GM18907 (cell line): Measurements from ENCODE around the gene ACYP2.
A peak's percentile ranks its signal among the peaks of the same experiment; 100 is the strongest.
"Not testable (repeated sequence)": the region's sequence is repeated elsewhere in the genome, so short reads cannot be mapped to it uniquely, and the experiment has no call there.

ENCODE experiments used
- ATAC-seq: cut with Tn5 transposase; IDR thresholded peaks from one replicate; pipeline ENCODE4 v1.9.1; 2021; ENCODE audit warnings: mild to moderate bottlenecking, moderate library complexity; ENCODE audit not compliant: unreplicated experiment

Gene ACYP2

DNA sequence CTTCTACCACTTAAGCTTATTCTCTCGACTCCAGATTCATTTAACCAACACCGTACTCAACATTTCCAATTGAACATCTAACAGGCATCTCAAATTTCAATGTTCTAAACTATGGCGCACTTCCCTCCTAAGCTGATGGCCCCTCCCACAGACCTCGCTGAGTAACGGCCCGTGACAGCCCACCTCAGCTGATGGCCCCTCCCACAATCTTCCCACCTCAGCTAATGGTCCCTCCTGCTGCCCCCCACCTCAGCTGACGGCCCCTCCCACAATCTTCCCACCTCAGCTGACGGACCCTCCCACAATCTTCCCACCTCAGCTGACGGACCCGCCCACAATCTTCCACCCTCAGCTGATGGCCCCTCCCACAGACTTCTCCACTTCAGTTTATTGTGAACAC is 197.7 kb downstream of the ACYP2 start:
- ATAC-seq: no peak

DNA sequence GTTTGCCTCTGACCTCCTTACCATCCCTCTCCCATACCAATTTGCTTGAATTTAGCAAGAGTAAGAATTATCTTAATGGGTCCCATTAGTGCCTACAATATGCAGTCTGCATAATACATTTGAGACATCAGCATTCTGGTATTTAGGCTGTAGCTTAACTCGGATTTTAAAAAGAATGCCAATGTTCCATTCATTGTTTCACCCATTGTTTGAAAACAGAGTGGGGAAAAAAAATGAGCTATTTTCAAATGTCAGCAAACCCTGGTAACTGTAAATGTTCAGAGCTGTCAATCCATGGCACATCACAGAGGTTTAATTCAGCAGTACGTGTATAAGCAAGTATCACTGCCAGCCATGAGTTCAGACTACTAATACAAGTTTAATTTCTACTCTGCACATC is 202.6 kb downstream of the ACYP2 start:
- no peak for ATAC-seq

DNA sequence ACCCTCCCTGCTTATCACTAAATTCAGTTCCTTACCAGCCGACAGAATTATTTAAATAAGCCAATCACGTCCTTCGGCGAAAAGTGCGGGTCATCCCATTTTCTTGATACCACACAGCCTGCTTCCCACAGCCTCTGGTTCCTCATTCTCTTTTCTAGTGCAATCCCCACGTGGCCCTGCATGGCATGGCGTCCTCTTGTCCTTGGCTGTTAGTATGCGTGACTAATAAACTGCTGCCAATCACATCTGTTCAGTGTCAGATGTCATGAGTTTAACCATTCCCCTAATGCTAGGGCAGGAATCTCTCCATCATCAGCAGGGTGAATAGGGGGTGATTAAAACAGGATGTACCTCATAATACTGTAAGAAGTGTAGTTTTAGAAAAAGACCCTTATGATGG is 203.4 kb downstream of the ACYP2 start:
- no peak for ATAC-seq

DNA sequence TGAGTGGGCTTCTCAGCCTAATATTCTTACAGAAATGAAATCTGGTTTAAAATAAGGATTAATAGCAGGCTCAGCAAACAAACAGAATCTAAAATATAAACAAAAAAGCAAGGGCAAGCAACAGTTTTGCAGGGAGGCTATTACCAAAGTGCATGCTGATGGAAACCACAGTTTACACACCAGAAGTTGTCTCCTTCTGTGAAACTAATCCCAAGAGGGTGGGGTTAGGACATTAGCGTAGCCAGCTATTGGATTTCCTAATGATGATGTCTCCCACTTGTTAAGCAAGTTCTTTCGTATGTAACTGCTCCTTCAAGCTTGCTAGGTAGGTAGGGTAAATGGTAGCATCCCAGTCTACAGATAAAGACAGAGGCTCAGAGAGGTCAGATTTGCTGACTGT is 205.6 kb downstream of the ACYP2 start:
- no peak for ATAC-seq

DNA sequence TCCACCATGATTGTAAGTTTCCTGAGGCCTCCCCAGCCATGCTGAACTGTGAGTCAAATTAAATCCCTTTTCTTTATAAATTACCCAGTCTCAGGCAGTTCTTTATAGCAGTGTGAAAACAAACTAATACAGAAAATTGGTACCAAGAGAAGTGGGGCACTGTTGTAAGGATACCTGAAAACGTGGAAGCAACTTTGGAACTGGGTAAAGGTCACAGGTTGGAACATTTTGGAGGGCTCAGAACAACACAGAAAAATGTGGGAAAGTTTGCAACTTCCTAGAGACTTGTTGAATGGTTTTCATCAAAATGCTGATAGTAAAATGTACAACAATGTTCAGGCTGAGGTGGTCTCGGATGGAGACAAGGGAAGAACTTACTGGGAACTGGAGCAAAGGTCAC is 209.1 kb downstream of the ACYP2 start:
- ATAC-seq: not testable (repeated sequence)

DNA sequence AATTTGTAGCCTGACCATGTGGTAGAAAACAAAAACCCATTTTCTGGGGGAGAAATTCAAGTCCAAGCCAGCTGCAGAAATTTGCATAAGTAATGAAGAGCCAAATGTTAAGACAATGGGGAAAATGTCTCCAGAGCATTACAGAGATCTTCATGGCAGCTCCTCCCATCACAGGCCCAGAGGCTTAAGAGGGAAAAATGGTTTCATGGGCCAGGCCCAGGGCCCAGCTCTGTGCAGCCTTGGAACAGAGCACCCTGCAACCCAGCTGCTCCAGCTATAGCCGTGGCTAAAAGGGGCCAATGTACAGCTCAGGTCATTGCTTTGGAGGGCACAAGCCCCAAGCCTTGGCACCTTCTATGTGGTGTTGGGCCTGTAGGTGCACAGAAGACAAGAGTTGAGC is 209.7 kb downstream of the ACYP2 start:
- ATAC-seq: no peak

DNA sequence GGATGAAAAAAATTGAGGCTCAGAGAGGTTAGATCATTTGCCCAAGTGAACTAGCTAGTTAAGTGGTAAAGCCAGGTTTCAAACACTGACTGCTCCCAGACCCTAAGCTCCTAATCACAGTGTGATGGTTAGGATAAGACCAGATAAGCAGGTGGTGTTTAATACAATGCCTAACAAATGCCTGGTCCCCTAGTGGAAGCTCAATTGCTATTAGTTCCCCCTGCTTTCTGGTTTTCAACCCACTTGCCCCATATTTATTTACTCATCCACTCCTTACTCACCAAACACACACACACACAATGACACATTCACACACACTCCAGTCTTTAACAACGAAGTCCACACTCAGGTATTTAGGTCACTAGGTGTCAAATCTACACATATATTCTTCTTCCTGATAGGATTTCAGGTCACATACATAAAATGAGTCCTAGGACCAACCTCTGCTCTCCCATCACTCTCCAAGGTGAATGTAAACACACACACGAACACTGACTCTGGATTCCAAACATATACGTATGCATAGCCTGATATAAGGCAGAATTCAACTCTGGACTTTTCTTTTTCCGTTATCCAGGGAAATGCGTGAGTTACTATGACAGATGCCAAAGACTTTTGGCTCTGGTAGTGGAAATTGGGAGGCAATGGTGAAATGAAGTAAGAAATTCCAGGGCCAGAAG is 214.2 kb downstream of the ACYP2 start:
- no peak for ATAC-seq

DNA sequence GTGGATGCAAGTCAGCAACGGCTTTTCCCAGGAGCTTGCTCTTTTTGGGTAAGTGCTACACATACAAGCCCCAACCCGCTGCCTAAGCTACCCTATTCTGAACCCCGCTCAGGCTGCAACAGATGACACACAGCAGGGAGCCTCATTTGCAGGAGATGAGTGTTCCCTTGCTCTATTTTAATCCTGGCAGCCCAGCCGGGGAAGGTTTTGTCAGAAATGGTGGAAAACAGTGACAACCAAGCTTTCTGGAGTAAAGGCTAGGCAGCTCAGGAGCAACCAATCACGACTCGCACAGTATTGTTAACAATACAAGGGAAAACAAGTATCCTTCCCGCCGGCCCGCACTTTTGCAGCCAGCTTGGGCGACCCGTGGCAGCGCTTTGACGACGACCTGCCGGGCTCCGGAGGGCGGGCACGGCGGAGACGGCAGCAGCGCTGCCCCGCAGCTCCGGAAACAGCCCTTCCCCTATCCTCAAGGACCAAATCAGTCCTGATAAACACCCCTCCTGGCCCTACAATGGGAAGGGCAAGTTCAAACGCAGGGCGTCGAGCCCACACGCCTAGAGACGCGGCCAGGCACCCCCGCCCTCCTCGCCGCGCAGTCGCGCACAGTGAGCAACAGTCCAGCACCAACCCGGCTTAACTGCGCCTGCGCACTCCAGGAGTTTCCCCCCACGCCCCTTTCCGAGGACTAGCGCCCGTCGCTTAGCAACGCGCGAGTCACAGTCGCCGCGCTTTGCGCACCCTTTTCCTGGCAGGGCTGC is 214.9 kb downstream of the ACYP2 start:
- peak; percentile 98 for ATAC-seq

DNA sequence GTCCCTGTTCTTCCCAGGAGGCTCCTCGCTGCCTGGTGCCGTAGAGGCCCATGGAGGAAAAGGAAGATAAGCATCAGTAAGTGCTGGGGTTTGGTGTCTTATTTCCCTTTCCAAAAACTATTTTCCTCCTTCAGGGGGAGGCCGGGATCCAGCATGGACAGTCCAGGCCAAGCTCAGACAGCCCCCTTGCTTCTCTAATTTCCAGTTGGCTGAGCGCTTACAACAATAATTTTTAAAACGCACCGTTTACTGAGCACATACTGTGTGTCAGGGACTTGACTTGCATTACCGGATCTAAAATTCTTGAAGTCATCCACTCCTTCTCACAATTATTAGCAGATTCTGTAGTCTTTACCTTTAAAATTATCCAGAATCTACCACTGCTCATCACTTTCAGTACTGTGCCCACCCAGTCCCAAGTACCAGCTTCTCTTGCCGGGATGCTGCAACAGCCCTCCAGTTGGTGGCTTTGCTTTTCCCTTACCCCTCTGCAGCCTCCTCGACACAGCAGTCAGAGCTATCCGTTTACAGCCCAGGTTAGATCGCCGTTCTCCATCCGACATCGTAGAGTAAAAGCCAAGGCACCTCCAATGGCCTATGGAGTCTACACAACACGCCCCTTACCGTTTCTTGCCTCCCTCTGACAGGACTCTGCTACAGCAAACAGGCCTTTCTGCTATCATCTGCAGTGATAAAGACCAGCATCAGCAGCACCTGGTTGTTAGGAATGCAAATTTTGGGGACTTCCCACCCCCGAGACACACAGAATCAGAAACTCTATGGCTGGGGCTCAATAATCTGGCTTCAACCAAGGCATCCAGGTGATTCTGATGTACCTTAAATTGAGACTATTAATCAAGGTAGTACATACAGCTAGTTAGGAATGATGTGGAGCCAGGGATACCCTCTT is 215.8 kb downstream of the ACYP2 start:
- ATAC-seq: peak; percentile 44

DNA sequence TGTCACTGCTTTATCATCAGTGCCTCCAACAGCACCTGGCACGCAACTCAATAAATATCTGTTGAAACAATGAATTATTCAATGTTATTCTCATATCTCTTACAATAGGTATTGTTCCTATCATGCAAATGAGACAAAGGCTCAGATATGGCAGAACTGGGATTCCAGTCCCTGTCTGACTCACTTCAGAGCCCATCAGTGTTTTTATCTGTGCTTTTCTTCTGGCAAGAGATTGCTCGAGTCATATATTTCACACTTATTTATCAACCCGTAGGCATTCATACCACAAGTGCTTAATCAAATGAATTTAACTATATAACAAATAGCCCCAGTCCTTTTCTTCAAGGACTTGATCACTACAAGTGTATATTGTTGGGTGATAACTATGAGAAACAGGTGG is 217.0 kb downstream of the ACYP2 start:
- ATAC-seq: no peak

DNA sequence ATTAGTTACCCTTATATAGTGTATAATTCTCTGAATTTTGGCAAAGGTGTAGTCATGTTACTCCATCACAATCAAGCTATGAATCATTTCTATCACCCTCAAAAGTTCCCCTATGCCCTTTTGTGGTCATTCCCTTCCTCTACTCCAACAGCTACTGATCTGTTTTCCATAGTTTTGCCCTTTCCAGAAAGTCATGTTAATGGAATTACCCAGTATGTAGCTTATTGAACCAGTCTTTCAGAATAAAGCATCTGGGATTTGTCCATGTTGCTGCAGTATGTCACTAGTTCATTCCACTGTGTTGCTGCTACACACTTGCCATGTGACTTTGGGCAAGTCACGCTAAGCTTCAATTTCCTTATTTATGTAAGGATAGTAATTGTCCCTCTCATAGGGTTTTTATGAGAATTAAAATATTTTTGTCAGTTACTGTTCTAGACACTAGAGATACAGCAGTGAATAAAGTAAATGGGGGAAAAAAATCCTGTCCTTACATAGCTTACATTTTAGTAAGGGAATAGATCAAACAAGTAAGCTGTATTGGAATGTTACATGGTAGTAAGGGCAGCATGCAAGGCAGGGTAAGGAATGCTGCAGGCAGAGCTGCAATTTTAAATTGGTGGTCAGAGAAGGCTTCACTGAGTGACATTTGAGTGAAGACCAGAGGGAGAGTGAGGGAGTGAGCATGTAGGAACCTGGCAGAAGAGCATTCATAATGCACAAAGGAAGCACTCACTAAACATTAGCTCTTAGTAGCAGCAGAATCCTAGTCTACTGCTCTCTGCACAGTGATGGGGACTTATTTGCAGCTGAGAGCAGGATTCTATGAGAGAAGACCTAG is 220.9 kb downstream of the ACYP2 start:
- no peak for ATAC-seq

DNA sequence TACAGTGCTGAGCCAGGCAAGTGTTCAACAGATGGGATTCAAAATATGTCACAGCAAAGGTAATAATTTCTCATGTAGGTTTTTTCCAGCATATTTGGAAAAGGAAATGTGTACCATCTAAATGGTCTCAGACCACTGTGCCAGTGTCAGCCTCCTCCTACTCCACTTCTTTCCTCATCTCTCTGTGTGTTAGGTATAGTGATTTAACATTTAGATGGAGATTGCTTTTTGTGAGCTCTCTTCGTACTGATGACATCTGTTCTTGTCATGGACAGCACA is 221.5 kb downstream of the ACYP2 start:
- no peak for ATAC-seq

DNA sequence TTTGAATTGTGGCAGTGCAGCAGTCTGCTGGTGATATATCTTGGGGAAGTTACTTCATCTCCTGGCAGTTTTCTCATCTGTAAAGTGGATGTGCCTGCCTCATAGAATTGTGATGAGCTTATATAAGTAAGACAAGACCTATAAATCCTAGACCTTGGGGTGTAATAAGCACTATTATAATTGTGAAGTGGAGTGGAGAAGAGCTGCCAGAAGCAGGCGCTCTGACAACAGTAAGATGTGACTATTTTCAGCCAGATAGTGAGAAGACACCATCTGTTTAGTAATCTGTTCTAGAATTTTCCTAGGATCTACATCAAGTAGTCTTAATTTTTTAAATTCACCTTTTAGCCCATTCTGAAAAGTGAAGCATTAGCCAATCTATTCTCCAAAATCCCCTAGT is 226.2 kb downstream of the ACYP2 start:
- ATAC-seq: no peak

DNA sequence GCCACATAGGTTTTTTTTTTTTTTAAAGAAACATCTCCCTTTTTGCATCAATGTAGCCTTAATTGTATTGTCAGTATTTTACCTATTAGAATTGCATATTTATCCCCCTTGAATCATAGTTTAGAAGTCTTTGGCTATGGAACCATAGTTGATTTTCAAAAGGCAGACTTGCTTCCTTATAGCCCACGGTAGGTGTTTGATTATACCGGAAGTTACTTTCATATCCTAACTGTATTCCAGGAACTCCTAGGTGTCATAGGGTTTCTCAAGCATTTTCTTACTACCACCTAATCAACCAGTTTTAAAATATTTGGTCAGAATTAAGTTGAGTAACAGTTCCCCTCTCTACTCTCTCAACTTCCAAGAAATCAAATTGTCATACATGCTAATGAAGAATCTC is 227.2 kb downstream of the ACYP2 start:
- no peak for ATAC-seq

DNA sequence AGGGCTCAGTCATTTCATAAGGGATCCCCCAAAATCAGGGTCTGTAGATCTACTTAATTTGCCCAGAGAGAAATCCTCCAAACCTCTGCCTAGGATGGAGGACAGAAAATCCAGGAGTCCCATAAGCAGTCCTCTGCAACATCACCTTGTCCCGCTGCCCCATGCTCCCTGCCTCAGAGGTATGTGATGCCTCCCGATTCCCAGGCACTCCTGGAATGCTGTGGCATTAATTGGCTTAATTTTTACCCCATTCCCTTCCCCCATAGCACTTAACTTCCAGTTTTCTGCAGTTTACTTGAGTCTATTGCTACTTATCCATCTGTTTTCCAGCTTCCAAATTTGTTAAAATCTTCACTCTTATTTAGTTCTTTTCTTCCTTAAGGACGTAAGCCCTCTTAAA is 232.2 kb downstream of the ACYP2 start:
- ATAC-seq: no peak

DNA sequence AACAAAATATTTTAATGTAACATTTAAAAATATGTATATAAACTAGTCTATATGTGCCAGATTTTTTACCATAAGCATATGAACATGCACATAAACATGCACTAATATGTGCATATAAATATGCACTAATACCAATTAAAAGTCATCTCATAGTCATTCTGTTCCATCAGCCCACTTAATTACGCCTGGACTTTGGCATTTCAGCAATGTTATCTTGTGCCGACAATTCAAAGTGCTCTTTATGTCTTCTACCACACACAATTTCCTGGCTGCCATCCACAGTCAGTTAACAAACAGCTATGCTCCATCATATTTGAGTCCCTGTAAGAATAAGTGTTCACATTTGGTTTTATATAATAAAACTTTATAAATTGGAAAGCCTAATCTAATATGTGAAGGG is 233.2 kb downstream of the ACYP2 start:
- ATAC-seq: no peak

DNA sequence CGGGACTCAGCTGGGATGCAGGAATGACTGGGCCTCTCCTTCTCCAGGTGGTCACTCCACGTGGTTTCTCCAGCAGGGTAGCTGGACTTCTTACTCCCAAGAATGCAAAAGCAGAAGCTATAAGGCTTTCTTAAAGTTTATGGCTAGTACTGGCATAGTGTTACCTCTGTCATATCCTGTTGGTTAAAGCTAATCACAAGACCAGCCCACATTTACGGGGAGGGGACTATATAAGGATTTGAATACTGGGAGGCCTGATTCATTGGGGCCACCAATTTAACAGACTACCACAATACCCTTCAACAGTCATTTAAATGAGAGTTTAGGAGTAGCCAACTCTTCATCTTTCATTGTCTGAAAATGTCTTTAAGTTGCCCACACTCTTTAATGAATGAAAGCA is 235.0 kb downstream of the ACYP2 start:
- no peak for ATAC-seq

DNA sequence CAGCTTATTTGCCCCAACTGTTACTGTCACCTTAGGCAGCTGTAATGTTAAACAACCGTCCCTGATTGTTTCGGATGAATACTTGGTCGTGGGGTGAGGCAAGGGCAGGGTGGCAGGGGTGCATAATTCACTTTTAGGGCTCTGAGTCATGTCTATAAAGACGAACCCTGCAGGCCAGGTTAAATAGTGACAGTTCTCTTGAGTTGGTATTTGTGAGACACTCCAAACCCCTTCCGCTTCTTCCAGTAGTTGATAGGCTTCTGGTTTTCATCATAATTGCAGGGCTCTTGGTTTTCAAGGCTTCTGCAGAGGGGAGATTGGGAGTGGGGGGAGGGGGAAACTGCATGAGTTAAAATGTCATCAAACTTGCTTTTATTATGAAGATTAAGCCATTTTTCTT is 237.8 kb downstream of the ACYP2 start:
- ATAC-seq: no peak
